Vagina (tissue), 2 donors: ENCODE data around the gene KANSL1L.

ENCODE experiments used
- CTCF ChIP-seq, 3 experiments: fragments of 450-650 bp in 2 of 3; fragments of 200-600 bp in 1 of 3; sonication (generic) in 1 of 3; IDR thresholded peaks; one replicate each; pipeline ENCODE4 v1.5.1; 2017 to 2019; ENCODE audit warnings: antibody characterized with exemption in 3 of 3, mild to moderate bottlenecking in 2 of 3, moderate library complexity in 2 of 3
- POLR2A ChIP-seq, 2 donors: fragments of 450-650 bp; IDR thresholded peaks; one replicate each; pipeline ENCODE4 v1.6.1; 2017; ENCODE audit warnings: antibody characterized with exemption in 2 of 2, mild to moderate bottlenecking in 2 of 2, moderate library complexity in 2 of 2

- TF ChIP-seq CTCF (IDR thresholded peaks at IDR 0.05) = no peak
- TF ChIP-seq POLR2A (IDR thresholded peaks at IDR 0.05) = no peak
These were observed 13.7 kb downstream of the KANSL1L start for GRCh38 chr2:210157526-210157925.
